Loucy (cell line): ENCODE data around the gene ARHGAP24.

Experiments used
- H2AFZ ChIP-seq: fragments of 200-600 bp; sonication (generic); 2 replicates; pipeline ENCODE4 v1.6.0; 2016; ENCODE audit warnings: antibody characterized with exemption, mild to moderate bottlenecking, low read length, moderate library complexity
- H3F3A ChIP-seq: fragments of 200-600 bp; 2 replicates; pipeline ENCODE4 v1.6.0; 2016; ENCODE audit warnings: antibody characterized with exemption, low read depth, mild to moderate bottlenecking
- H3K27me3 ChIP-seq: fragments of 200-600 bp; sonication (generic); 2 replicates; pipeline ENCODE4 v1.6.1; 2014; ENCODE audit warnings: low read length, mild to moderate bottlenecking; ENCODE audit not compliant: insufficient read depth, poor library complexity, severe bottlenecking
- H3K36me3 ChIP-seq: fragments of 200-600 bp; sonication (generic); 2 replicates; pipeline ENCODE4 v1.6.1; 2016; ENCODE audit warnings: low read length; ENCODE audit not compliant: insufficient read depth
- H3K4me1 ChIP-seq: fragments of 200-600 bp; sonication (generic); 2 replicates; pipeline ENCODE4 v1.5.1; 2014; ENCODE audit warnings: low read length, mild to moderate bottlenecking; ENCODE audit not compliant: insufficient read depth, poor library complexity, severe bottlenecking
- H3K4me2 ChIP-seq: fragments of 200-600 bp; sonication (generic); 2 replicates; pipeline ENCODE4 v1.6.0; 2014; ENCODE audit warnings: antibody characterized with exemption, low read length, low read depth, mild to moderate bottlenecking; ENCODE audit not compliant: poor library complexity, severe bottlenecking
- H3K4me3 ChIP-seq: fragments of 200-600 bp; sonication (generic); 2 replicates; pipeline ENCODE4 v1.5.1; 2014; ENCODE audit warnings: low read length, mild to moderate bottlenecking, mixed read lengths; ENCODE audit not compliant: poor library complexity, severe bottlenecking
- H3K79me2 ChIP-seq: fragments of 200-600 bp; sonication (generic); 2 replicates; pipeline ENCODE4 v1.6.1; 2014; ENCODE audit warnings: low read length; ENCODE audit not compliant: insufficient read depth
- H3K9ac ChIP-seq: fragments of 200-600 bp; sonication (generic); 2 replicates; pipeline ENCODE4 v1.6.0; 2014; ENCODE audit warnings: mild to moderate bottlenecking, low read depth, low read length, moderate library complexity; ENCODE audit not compliant: poor library complexity, severe bottlenecking
- H3K9me2 ChIP-seq: fragments of 200-600 bp; sonication (generic); replicated peaks from 2 replicates; pipeline ENCODE4 v1.6.1; 2016; ENCODE audit warnings: low read depth, low read length, mixed read lengths
- H3K9me3 ChIP-seq: fragments of 200-600 bp; sonication (generic); 2 replicates; pipeline ENCODE4 v1.6.1; 2014; ENCODE audit warnings: mild to moderate bottlenecking, antibody characterized with exemption, low read length, low read depth; ENCODE audit not compliant: insufficient read depth
- H4K20me1 ChIP-seq: fragments of 200-600 bp; sonication (generic); 2 replicates; pipeline ENCODE4 v1.6.0; 2014; ENCODE audit warnings: antibody characterized with exemption, low read length, mild to moderate bottlenecking; ENCODE audit not compliant: insufficient read depth, poor library complexity, severe bottlenecking
- CTCF ChIP-seq: fragments of 200-600 bp; sonication (generic); conservative IDR thresholded peaks from 2 replicates; pipeline ENCODE4 v1.5.1; 2014; ENCODE audit warnings: mild to moderate bottlenecking, antibody characterized with exemption, low read length
- EZH2phosphoT487 ChIP-seq: fragments of 200-600 bp; IDR thresholded peaks from 2 replicates; pipeline ENCODE4 v1.6.1; 2018; ENCODE audit warnings: antibody characterized with exemption, mild to moderate bottlenecking, moderate library complexity, borderline replicate concordance

Gene ARHGAP24

GRCh38 chr4:85724791-85725563, 250.0 kb downstream of the ARHGAP24 start:
- Histone ChIP-seq H3K4me3 (no peak overlapping the region), H4K20me1 (no peaks in the 10 kb centered on the region), H3K79me2 (no peaks in the 10 kb centered on the region), H3K9ac (no peak overlapping the region), H3K9me3 (no peaks in the 10 kb centered on the region), H3K36me3 (no peaks in the 10 kb centered on the region), H2AFZ (peak overlapping the region; percentile 13; the same call in 1 of the 2 replicates), H3F3A (no peaks in the 10 kb centered on the region), H3K4me2 (no peak overlapping the region), H3K9me2 (no peaks in the 10 kb centered on the region), H3K27me3 (no peaks in the 10 kb centered on the region), H3K4me1 (no peaks in the 10 kb centered on the region)
- TF ChIP-seq CTCF (no peak), EZH2phosphoT487 (no peak)

- no peaks in the 10 kb centered on the region for H3K36me3 ChIP-seq
- no peaks in the 10 kb centered on the region for H3K79me2 ChIP-seq
- TF ChIP-seq CTCF (no peak), EZH2phosphoT487 (no peak)
- no peak overlapping the region for H3K4me3 ChIP-seq
- no peak overlapping the region for H3K9ac ChIP-seq
- no peaks in the 10 kb centered on the region for H3K27me3 ChIP-seq
- no peaks in the 10 kb centered on the region for H4K20me1 ChIP-seq
- H3K9me3 ChIP-seq: no peaks in the 10 kb centered on the region
- H3K9me2 ChIP-seq: no peaks in the 10 kb centered on the region
- no peaks in the 10 kb centered on the region for H3F3A ChIP-seq
- H3K4me1 ChIP-seq: no peaks in the 10 kb centered on the region
- H2AFZ ChIP-seq: peak overlapping the region; percentile 13; the same call in 1 of the 2 replicates
- no peak overlapping the region for H3K4me2 ChIP-seq
Observed at GRCh38 chr4:85725721-85726170, 250.8 kb downstream of the ARHGAP24 start.

GRCh38 chr4:85726555-85726954, 251.6 kb downstream of the ARHGAP24 start:
- no peak overlapping the region for H3K9ac ChIP-seq

More at GRCh38 chr4:85726555-85726954, 251.6 kb downstream of the ARHGAP24 start:
- no peaks in the 10 kb centered on the region for H3K36me3 ChIP-seq
- no peak overlapping the region for H3K4me3 ChIP-seq
- H3K9me2 ChIP-seq: no peaks in the 10 kb centered on the region
- H3K4me2 ChIP-seq: no peak overlapping the region
- H2AFZ ChIP-seq: no peak overlapping the region
- no peaks in the 10 kb centered on the region for H4K20me1 ChIP-seq
- no peak for TF ChIP-seq EZH2phosphoT487
- TF ChIP-seq CTCF: no peak
- H3K9me3 ChIP-seq: no peaks in the 10 kb centered on the region
- no peaks in the 10 kb centered on the region for H3K27me3 ChIP-seq
- H3K79me2 ChIP-seq: no peaks in the 10 kb centered on the region
- H3K4me1 ChIP-seq: no peaks in the 10 kb centered on the region
- H3F3A ChIP-seq: no peaks in the 10 kb centered on the region
